Cerebellar cortex (tissue), 1 donor: Measurements from ENCODE around the gene COL1A2.

ENCODE experiments used
- DNase-seq: peaks from one replicate; pipeline ENCODE4 v3.0.0-alpha.2; 2015; ENCODE audit warnings: low spot score

COL1A2 gene

GRCh38 chr7:94434042-94434441 is 39.3 kb downstream of the COL1A2 start:
- no peak for DNase-seq

DNA sequence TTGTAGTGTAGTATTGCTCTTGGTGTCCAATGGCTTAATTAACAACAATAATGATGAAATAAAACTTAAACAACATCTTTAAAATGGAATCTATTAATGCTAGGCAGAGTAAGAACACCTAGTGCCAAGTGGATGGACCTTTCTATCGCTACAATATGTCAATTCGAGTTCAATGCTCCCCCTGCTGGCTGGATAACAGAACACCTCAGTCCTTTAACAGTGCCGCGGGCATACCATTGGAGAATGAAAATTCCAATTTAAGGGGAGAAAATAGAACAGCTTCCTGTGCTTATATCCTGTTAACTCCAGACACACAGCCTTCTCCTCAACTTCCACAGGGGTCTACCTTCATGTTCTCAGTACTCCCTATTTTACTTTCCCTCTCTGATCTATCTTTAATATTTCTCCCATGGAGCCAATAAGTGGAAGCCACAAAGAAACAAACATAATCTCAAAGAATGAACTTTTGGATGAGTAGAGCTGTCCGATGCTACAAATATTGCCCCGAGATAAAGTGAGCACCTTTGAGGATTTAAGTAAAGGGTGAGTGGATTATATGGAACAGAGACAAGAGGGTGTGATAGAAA is 41.4 kb downstream of the COL1A2 start:
- peak; percentile 73 for DNase-seq

DNA sequence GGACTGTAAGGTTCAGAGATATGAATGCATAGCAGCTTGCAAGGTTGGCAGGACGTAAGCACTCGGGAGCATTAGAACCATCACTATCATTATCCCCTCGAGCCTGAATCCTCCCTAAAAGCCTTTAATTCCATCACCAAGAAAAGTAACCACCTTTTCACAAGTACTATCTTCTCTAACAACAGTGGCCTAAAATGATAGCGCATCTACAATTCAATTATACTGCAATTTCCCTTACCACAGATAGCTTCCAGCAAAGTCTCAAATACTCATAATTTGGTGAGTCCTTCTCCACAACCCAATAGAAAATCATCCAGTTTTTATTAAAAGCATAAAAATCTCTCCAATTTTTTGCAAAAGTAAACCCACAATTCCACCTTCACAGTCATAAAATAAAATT is 42.0 kb downstream of the COL1A2 start:
- no peak for DNase-seq

DNA sequence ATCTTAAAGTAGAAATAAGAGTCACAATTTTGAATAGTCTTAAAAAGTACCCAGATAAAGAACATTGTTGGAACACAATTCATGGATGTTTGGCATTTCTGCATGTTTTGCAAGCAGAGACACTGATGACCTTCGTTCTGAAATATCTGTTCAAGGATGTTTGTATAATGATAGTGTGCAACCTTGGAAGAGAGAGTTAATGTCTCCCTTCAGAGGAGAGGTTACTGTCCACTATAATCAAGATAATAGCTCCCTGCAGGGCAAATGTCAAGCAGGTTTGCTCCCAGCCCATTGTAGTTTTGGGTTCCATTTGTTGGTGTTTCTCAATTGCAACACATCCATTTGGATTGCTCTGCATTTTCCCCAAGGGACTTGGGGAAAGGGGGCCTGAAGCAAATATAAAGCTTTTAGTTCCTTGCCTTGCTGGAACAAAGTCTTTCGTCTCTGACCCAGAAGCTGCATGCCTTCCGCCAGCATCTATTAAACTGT is 45.2 kb downstream of the COL1A2 start:
- DNase-seq, result no peak

DNA sequence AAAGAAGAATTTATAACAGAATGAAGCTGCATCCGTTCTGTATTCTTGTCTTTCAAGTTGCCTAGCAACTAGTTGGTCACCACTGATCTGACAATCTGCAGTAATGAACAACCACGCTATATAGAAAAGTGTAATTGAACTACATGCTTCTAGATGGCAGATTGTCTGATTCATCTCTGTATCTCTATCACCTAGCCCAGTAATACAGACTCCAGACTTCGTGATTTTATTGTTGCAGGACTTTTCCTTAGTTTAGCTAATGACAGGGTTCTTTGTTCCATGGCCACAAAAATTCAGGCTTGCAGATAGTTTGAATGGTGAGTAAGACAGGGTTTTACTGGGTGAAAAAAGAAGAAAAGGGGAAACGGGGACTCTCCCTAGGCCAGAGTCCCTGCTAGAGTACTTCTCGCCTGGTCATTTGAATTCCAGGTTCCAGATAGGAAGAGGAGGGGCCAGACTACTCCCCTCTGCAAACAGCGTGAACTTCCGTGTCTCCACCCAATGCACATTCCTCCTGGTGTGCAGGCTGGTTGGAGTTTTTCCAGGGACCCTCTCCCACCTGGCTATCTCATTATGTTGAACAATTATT is 45.9 kb downstream of the COL1A2 start:
- DNase-seq, result no peak

DNA sequence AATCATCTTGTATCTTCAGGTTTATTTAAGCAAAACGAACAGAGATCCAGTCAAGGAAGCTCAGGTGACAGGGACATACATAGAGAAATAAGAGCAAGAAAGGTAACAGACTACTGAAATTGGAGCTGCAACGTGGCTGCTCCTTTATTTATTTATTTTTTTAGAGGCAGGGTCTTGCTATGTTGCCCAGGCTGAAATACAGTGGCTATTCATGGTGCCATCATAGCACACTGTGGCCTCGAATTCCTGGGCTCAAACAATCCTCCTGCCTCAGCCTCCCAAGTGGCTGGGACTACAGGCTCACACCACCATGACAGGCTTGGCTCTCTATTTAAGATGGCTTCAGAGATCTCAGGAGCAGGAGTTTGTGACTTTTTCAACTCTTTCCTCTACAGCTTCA is 46.4 kb downstream of the COL1A2 start:
- no peak for DNase-seq

- no peak for DNase-seq
These were observed 47.9 kb downstream of the COL1A2 start for GRCh38 chr7:94442639-94443038.

GRCh38 chr7:94444813-94445212 is 50.1 kb downstream of the COL1A2 start:
- DNase-seq, result no peak

- no peak for DNase-seq
These were observed 51.0 kb downstream of the COL1A2 start for GRCh38 chr7:94445696-94446194.

DNA sequence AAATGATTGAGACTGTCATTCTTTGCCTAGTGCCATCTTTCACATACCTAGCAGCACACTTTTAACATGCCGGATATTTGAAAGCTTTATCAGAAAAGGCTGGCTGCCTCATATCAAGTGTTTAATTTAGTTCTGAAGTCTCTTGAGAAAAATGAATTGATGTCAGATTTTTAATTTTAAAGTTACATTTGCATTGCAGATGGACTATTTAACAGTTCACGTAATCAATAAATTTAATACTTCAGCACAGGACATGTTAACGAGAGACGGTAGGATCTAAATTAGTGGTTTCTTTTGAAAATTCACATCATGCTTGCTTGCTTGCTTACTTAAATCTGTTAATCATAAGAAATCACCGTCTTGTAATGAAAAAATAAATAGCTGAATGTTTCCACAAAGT is 51.6 kb downstream of the COL1A2 start:
- DNase-seq, result no peak

- peak; percentile 53 for DNase-seq
These were observed 54.5 kb downstream of the COL1A2 start for GRCh38 chr7:94449151-94449725.

DNA sequence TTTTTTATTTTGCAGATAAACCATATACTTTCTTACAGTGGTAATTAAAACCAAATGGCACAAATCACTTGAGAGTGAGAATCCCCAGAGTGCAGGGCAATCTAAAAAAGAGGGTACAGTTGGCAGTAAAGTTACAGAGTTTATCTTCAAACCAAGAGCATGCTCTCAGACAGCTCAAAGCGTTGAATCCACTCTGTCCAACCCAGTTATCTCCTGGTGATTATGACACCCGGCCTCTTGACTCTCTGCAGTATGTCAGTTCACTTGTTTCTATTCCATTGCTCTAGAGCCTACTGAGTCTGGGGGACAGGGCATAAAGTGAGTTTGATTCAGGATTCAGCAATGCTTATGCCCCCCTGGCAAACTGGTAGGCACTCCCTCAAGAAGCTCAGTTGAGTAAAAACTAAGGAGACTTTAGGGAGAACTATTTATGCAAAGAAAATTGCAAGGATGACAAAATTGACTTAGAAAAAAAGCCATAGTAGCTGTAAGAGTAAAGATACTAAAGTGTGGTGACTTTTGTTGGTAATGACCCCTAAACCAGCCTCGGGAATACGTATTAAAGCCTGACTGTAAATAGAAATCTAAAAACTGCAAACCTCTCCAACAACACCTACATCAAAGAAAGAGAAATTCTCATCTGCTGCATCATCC is 55.5 kb downstream of the COL1A2 start:
- no peak for DNase-seq

GRCh38 chr7:94451187-94451586 is 56.5 kb downstream of the COL1A2 start:
- DNase-seq, result no peak

- no peak for DNase-seq
These were observed 57.5 kb downstream of the COL1A2 start for GRCh38 chr7:94452239-94452638.

DNA sequence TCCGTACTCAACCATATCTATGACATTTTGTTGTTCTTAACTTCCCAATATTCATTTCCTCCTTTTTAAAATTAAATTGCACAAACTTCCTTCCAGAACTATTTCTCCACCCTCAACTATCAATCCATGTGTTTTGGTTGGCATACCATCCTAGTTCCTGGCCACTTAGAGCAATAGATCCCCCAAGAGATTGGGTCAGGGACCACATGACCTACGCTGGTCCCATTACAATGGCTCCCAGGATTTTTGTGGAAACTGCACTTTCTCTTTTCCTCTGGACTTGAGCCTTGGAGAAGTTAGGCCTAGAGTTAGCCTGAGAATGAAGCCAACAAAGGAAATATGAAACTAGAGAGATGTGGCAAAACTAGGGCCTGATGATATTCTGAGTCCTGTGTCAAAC is 59.2 kb downstream of the COL1A2 start:
- DNase-seq, result no peak

- DNase-seq, result no peak
These were observed 63.3 kb downstream of the COL1A2 start for GRCh38 chr7:94458041-94458440.

GRCh38 chr7:94466516-94466915 is 71.8 kb downstream of the COL1A2 start:
- DNase-seq, result no peak

- DNase-seq, result no peak
These were observed 76.9 kb downstream of the COL1A2 start for GRCh38 chr7:94471604-94472003.

DNA sequence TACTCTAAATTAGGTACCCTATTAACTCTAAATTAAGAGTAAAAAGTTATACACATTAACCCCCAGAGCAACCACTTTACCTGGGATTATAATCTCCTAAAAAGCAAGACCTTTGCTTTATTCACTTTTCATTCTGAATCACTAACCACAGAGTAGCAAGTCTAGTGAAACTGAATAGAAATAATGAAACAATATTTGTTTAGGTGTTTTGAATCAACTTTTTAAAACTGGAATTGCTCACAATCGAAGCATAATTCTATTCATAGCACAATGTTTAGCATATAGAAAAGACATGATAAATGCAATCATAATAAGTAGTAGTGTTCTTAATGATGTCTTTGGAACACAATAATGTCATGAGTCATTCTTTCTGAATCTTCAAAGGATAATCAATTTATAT is 77.9 kb downstream of the COL1A2 start:
- no peak for DNase-seq

DNA sequence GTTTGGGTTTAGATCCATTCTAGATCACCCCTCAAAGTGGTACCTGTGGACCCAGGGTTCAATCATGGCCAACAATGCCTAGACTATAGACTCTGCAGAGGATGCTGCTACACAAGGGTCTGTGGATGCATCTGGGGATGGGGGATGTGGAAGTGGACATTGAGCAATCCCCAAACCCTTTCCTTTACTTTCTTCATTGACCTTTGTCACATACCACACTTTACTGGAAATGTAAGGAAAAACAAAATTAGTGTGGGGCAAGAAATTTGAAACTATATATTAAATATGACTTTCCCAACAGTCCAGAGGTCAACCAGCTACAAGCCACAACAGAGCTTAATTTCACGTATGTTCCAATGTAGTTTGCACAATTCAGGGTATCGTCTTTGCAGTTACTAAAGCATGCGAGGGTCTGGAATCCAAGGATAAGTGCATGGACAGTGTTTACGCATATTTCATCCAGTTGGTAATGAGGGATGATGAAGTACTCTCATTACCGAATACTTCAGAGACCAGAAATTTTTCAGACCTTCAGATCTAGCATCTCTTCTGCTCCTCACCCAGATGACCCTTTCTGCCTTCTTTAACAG is 81.7 kb downstream of the COL1A2 start:
- DNase-seq, result no peak

- no peak for DNase-seq
These were observed 83.2 kb downstream of the COL1A2 start for GRCh38 chr7:94477878-94478277.

DNA sequence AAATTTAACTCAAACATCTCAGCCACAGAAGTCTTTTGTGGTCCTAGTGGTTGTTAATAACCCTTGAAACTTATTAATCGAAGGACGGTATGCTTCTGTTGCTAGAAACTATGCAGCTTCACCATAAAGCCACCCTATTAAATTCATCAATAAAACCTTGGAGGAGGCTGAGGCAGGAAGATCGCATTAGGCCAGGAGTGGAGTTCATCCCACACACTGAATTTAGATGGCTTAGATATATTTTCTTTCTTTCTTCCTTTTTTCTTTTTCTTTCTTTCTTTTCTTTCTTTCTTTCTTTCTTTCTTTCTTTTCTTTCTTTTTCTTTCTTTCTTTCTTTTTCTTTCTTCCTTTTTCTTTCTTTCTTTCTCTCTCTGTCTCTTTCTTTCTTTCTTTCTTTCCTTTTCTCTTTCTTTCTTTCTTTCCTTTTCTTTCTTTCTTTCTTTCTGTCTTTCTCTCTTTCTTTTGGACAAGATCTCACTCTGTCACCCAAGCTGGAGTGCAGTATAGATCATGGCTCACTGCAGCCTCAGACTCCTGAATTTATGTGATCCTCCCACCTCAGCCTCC is 84.0 kb downstream of the COL1A2 start:
- DNase-seq, result no peak
